ENCODE results near the gene PRRC1.

DNA sequence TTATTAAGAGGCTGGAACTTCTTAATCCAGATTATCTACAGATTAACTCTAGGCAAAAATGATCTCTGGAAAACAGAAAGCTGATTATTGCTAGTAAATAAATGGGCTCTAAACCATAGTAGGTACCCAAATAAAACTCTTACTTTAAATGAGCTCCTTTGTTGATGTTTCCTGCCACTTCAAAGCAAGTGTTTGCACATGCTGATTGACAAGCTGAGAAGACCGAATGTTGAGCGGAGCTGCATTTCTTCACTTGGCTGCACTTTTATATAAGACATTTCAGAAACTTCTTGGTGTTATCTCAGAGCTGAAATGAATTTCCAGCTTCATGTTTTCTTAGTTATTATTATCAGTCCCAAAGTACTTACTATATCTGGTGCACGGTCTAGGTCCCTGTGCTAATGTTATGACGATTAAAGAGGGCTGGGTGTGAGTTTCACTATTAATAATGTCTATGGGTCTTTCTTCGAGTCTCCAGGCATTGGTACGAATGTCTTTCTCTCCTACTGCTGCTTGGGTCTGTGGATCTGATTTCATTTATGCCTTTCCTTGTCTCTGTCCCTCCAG lies 72.8 kb downstream of the PRRC1 start:
- TF ChIP-seq, protein P1, sequence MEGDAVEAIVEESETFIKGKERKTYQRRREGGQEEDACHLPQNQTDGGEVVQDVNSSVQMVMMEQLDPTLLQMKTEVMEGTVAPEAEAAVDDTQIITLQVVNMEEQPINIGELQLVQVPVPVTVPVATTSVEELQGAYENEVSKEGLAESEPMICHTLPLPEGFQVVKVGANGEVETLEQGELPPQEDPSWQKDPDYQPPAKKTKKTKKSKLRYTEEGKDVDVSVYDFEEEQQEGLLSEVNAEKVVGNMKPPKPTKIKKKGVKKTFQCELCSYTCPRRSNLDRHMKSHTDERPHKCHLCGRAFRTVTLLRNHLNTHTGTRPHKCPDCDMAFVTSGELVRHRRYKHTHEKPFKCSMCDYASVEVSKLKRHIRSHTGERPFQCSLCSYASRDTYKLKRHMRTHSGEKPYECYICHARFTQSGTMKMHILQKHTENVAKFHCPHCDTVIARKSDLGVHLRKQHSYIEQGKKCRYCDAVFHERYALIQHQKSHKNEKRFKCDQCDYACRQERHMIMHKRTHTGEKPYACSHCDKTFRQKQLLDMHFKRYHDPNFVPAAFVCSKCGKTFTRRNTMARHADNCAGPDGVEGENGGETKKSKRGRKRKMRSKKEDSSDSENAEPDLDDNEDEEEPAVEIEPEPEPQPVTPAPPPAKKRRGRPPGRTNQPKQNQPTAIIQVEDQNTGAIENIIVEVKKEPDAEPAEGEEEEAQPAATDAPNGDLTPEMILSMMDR (IDR thresholded peaks at IDR 0.05 in 2 of 3, conservative IDR thresholded peaks at IDR 0.05 in 1 of 3; ENCODE audit: borderline replicate concordance in 1 of 3, insufficient read depth in 1 of 3, low read depth in 2 of 3, low read length in 2 of 3) = no peak
- no peak for TF ChIP-seq POLR2A (IDR thresholded peaks at IDR 0.05; ENCODE audit: borderline replicate concordance, extremely low read depth, insufficient read depth, insufficient read length)
- TF ChIP-seq YY1 (IDR thresholded peaks at IDR 0.05; ENCODE audit: extremely low read depth, insufficient replicate concordance, low read depth, low read length) = no peak
- no peak for TF ChIP-seq CBX3 (IDR thresholded peaks at IDR 0.05; ENCODE audit: low read depth)
- no peak for TF ChIP-seq TCF7L2 (IDR thresholded peaks at IDR 0.05; ENCODE audit: borderline replicate concordance, extremely low read depth, insufficient read depth, insufficient read length)
- no peak for TF ChIP-seq POLR2AphosphoS5 (IDR thresholded peaks at IDR 0.05; ENCODE audit: low read depth, low read length)
- TF ChIP-seq JUND (IDR thresholded peaks at IDR 0.05) = no peak
- TF ChIP-seq, protein P2, sequence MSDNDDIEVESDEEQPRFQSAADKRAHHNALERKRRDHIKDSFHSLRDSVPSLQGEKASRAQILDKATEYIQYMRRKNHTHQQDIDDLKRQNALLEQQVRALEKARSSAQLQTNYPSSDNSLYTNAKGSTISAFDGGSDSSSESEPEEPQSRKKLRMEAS (IDR thresholded peaks at IDR 0.05) = no peak
- TF ChIP-seq EZH2 (IDR thresholded peaks at IDR 0.05) = no peak
- TF ChIP-seq RAD21 (IDR thresholded peaks at IDR 0.05; ENCODE audit: low read depth) = no peak
- no peak for TF ChIP-seq ZNF274 (IDR thresholded peaks at IDR 0.05; ENCODE audit: low read depth, low read length)
- TF ChIP-seq, protein P3, sequence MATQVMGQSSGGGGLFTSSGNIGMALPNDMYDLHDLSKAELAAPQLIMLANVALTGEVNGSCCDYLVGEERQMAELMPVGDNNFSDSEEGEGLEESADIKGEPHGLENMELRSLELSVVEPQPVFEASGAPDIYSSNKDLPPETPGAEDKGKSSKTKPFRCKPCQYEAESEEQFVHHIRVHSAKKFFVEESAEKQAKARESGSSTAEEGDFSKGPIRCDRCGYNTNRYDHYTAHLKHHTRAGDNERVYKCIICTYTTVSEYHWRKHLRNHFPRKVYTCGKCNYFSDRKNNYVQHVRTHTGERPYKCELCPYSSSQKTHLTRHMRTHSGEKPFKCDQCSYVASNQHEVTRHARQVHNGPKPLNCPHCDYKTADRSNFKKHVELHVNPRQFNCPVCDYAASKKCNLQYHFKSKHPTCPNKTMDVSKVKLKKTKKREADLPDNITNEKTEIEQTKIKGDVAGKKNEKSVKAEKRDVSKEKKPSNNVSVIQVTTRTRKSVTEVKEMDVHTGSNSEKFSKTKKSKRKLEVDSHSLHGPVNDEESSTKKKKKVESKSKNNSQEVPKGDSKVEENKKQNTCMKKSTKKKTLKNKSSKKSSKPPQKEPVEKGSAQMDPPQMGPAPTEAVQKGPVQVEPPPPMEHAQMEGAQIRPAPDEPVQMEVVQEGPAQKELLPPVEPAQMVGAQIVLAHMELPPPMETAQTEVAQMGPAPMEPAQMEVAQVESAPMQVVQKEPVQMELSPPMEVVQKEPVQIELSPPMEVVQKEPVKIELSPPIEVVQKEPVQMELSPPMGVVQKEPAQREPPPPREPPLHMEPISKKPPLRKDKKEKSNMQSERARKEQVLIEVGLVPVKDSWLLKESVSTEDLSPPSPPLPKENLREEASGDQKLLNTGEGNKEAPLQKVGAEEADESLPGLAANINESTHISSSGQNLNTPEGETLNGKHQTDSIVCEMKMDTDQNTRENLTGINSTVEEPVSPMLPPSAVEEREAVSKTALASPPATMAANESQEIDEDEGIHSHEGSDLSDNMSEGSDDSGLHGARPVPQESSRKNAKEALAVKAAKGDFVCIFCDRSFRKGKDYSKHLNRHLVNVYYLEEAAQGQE (IDR thresholded peaks at IDR 0.05; ENCODE audit: low read depth) = no peak

Measured in HCT116 (cell line).